K562 (cell line): ENCODE data around the gene IGF2BP3. TPM values are rescaled to one million over a fixed set of nuclear protein-coding genes. Genes with fewer than 3 reads are reported as not detected.

Experiments used
- ATAC-seq: fragments of 200-7000 bp; cut with Tn5 transposase; 3 replicates; pipeline ENCODE4 v1.9.1; 2020; ENCODE audit warnings: moderate library complexity
- BruUV-seq: library from RNA; stranded (reverse); fragments of 400-500 nt; replicated peaks from 2 replicates; lab custom pipeline; 2021; lab: Mats Ljungman, UMichigan
- CTCF ChIA-PET: fragments of 300-600 bp; formaldehyde crosslinking; extraction: SDS; loops from one replicate; lab custom pipeline; 2021; ENCODE audit warnings: low intra/inter-chr PET ratio; lab: Yijun Ruan, JAX
- POLR2A ChIA-PET: fragments of 300-600, 350-650 bp; sonication (Branson Sonifier 250); formaldehyde crosslinking; extraction: SDS; loops from one replicate; lab custom pipeline; 2021; ENCODE audit warnings: antibody characterized with exemption, inconsistent platforms; lab: Yijun Ruan, JAX
- DNase-seq, 4 experiments: peaks; one replicate each; pipeline versions ENCODE4 v3.0.0 to v3.0.0-alpha.2; 2011 to 2018; ENCODE audit warnings: low spot score in 3 of 4, mixed read lengths in 3 of 4; ENCODE audit errors: extremely low read depth in 1 of 4
- FAIRE-seq: peaks from 2 replicates; lab custom pipeline; 2011; peaks lifted over from hg19 to GRCh38; lab: Jason Lieb, UNC
- H2AFZ ChIP-seq: 2 replicates; pipeline ENCODE4 v1.6.0; 2011; ENCODE audit warnings: low read depth, low read length, control low read depth, inconsistent platforms
- H3K27ac ChIP-seq: fragments of 200-600 bp; 3 replicates; pipeline ENCODE4 v1.8.0; 2011; ENCODE audit warnings: low read depth, mild to moderate bottlenecking, control low read depth, inconsistent platforms, low read length, moderate library complexity, mixed read lengths; ENCODE audit errors: extremely low read depth
- H3K27me3 ChIP-seq, 2 experiments: fragments of 300-600 bp in 1 of 2; 2 replicates in 1 of 2; 3 replicates in 1 of 2; pipeline versions ENCODE4 v1.6.0 to v1.8.0; 2011; ENCODE audit warnings: inconsistent platforms in 2 of 2, low read length in 2 of 2, mild to moderate bottlenecking in 1 of 2, mixed read lengths in 1 of 2, moderate library complexity in 1 of 2; ENCODE audit not compliant: control insufficient read depth in 2 of 2, insufficient read depth in 2 of 2
- H3K36me3 ChIP-seq: fragments of 300-600 bp; 3 replicates; pipeline ENCODE4 v1.8.0; 2011; ENCODE audit warnings: mild to moderate bottlenecking, low read length, inconsistent platforms; ENCODE audit not compliant: control insufficient read depth, insufficient read depth
- H3K4me1 ChIP-seq, 2 experiments: fragments of 200-600 bp in 1 of 2; replicated peaks in 1 of 2; 2 replicates in 1 of 2; 3 replicates in 1 of 2; pipeline versions ENCODE4 v1.5.1 to v1.8.0; 2011; ENCODE audit warnings: inconsistent platforms in 2 of 2, low read length in 2 of 2, mild to moderate bottlenecking in 1 of 2, mixed read lengths in 1 of 2, moderate library complexity in 1 of 2; ENCODE audit not compliant: control insufficient read depth in 2 of 2, insufficient read depth in 2 of 2
- H3K4me2 ChIP-seq: 2 replicates; pipeline ENCODE4 v1.6.1; 2011; ENCODE audit warnings: low read length, control low read depth, inconsistent platforms, mixed read lengths; ENCODE audit not compliant: insufficient read depth
- H3K4me3 ChIP-seq: fragments of 200-600 bp; sonication (generic), shearing (Covaris generic); 2 replicates; pipeline ENCODE4 v1.5.1; 2016; ENCODE audit warnings: control low read depth, inconsistent platforms
- H3K79me2 ChIP-seq: fragments of 200-600 bp; 3 replicates; pipeline ENCODE4 v1.8.0; 2011; ENCODE audit warnings: low read length, inconsistent platforms; ENCODE audit not compliant: control insufficient read depth, insufficient read depth
- H3K9ac ChIP-seq, 2 experiments: 2 replicates each; pipeline versions ENCODE4 v1.6.0 to v1.6.1; 2011; ENCODE audit warnings: low read depth in 2 of 2, low read length in 2 of 2, control low read depth in 1 of 2, inconsistent platforms in 1 of 2, mild to moderate bottlenecking in 1 of 2, mixed read lengths in 1 of 2; ENCODE audit not compliant: insufficient read depth in 1 of 2
- H3K9me1 ChIP-seq: one replicate; pipeline ENCODE4 v1.6.0; 2011; ENCODE audit warnings: inconsistent platforms, mild to moderate bottlenecking, low read length, moderate library complexity; ENCODE audit not compliant: control insufficient read depth, insufficient read depth
- H3K9me3 ChIP-seq: replicated peaks from 2 replicates; pipeline ENCODE4 v1.5.1; 2011; ENCODE audit warnings: low read depth, low read length, inconsistent platforms; ENCODE audit not compliant: control insufficient read depth, insufficient read depth
- H4K20me1 ChIP-seq: replicated peaks from 2 replicates; pipeline ENCODE4 v1.6.1; 2011; ENCODE audit warnings: low read length, inconsistent platforms, mixed read lengths; ENCODE audit not compliant: control insufficient read depth, insufficient read depth
- CEBPG ChIP-seq, 3 experiments: fragments of 200-800 bp in 1 of 3; sonication (Bioruptor generic) in 1 of 3; sonication (generic) in 1 of 3; formaldehyde crosslinking in 1 of 3; IDR thresholded peaks in 2 of 3; conservative IDR thresholded peaks in 1 of 3; 2 replicates each; pipeline versions ENCODE4 v1.6.1 to v1.8.0; 2016 to 2022; ENCODE audit warnings: missing compliant biosample characterization in 2 of 3, missing genetic modification characterization in 2 of 3, mild to moderate bottlenecking in 1 of 3, missing genetic modification reagents in 1 of 3
- ETV1 ChIP-seq: fragments of 450-650 bp; conservative IDR thresholded peaks from 2 replicates; pipeline ENCODE4 v1.6.1; 2016; ENCODE audit warnings: missing genetic modification characterization, control low read depth, low read depth, missing compliant biosample characterization
- PHF8 ChIP-seq: fragments of 200-600 bp; sonication (generic); IDR thresholded peaks from 2 replicates; pipeline ENCODE4 v1.6.1; 2012; ENCODE audit warnings: mixed run types, mild to moderate bottlenecking, inconsistent platforms, low read length, moderate library complexity, borderline replicate concordance
- POU5F1 ChIP-seq: fragments of 150-350 bp; IDR thresholded peaks from 2 replicates; pipeline ENCODE4 v1.6.1; 2014; ENCODE audit warnings: borderline replicate concordance, low read length, low read depth, mild to moderate bottlenecking; ENCODE audit not compliant: partially characterized antibody
- ZBTB43 ChIP-seq: sonication (generic); formaldehyde crosslinking; IDR thresholded peaks from 2 replicates; pipeline ENCODE4 v1.8.0; 2023; ENCODE audit warnings: mild to moderate bottlenecking, missing genetic modification reagents
- ZNF384 ChIP-seq: IDR thresholded peaks from 2 replicates; pipeline ENCODE4 v1.6.1; 2012; ENCODE audit warnings: low read depth, low read length, improper control_type of control experiment
- WGBS: fragments of 100-300 bp; shearing (Covaris generic); methylation state at CpG from one replicate; pipeline ENCODE4 v1.1.6; 2016; ENCODE audit warnings: low coverage, mixed read lengths; ENCODE audit not compliant: insufficient coverage; ENCODE audit errors: missing lambda C conversion rate; 5-methylcytosine and 5-hydroxymethylcytosine counted together
- in situ Hi-C: fragments of 300-500 bp; cut with MboI; formaldehyde crosslinking; loops from 4 replicates; pipeline ENCODE4 v1.15.0; 2018; ENCODE audit warnings: inconsistent platforms, mixed read lengths
- intact Hi-C: fragments of 100-400 bp; cut with micrococcal nuclease; formaldehyde crosslinking; loops from 2 replicates; pipeline ENCODE4 v1.14.2; 2022
- polyA plus RNA-seq, 8 experiments: library from polyadenylated mRNA; depleted of rRNA in 4 of 8; stranded (reverse) in 5 of 8; unstranded in 3 of 8; fragments of >200 nt; fragmentation: Nextera tagmentation in 2 of 8; fragmentation: Illumina TruSeq in 1 of 8; extraction: Ambion mirVana in 2 of 8; extraction: Trizol in 1 of 8; gene quantifications; 2 replicates each; pipeline versions ENCODE4 v1.2.1 to v1.2.3, GENCODE V29; 2011 to 2014; ENCODE audit warnings: inconsistent platforms in 1 of 8, missing spikeins in 1 of 8
- total RNA-seq, 7 experiments: library from RNA; depleted of rRNA in 6 of 7; stranded (reverse); fragments of >200 nt in 6 of 7; fragmentation: Illumina TruSeq in 2 of 7; extraction: Trizol in 2 of 7; gene quantifications; 2 replicates each; pipeline versions ENCODE4 v1.2.1 to v1.2.3, GENCODE V29; 2011 to 2021; ENCODE audit warnings: low replicate concordance in 1 of 7
- TF ChIP-seq, protein P1 (sequence below), 2 experiments: fragments of 450-650 bp; formaldehyde crosslinking in 1 of 2; IDR thresholded peaks; 2 replicates each; pipeline versions ENCODE4 v1.4.0 to v1.6.1; 2014 to 2020; ENCODE audit warnings: mild to moderate bottlenecking in 2 of 2, borderline replicate concordance in 1 of 2, low read depth in 1 of 2

Gene IGF2BP3
- total and polyA plus RNA-seq, 9 of the 15 experiments (the other 6 are each of a cell fraction or from before 2014, with no cell fraction given), result 8.4 to 88.1 (median 61.2) TPM

DNA sequence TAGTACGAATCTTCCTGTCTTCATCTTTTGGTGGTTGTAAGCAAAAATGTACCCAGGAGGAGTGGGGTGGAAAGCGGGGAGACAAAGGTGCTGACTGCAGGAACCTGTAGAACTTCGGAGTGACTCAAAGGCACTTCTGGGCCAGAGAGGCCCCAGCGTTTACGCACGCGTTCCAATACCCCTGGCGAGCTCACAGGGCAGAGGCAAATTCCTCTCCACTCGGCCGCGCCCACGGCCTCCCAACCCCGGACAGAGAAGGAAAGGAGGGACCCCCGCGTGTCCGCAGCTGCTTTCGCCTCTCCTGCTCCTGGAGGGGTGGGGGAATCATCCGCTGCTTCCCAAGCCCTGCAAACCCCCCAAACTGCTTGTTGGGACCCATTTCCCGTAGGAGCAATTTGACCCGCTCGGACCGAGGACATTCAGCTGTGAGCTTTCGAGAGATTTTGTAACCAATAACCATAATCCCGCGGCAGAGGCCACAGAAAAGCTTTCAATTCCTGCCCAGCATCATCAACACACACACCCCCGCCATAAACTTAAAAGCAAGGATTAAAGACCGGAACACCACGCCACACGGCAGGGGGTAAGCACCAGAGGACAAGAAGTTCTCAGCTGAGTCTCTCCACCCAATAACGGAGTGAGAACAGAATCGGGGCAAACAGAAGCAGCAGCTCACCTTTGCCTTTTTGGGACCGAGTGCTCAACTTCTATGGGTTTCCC lies 2.3 kb downstream of the IGF2BP3 start (continued):
- TF ChIP-seq ETV1, result peak; percentile 57; the same call in 1 of the 2 replicates

GRCh38 chr7:23467291-23467805 lies 2.9 kb downstream of the IGF2BP3 start:
- peak overlapping the region; percentile 92 to 98 for H3K9ac ChIP-seq
- in situ Hi-C loops (no loop called here), intact Hi-C loops (no loop called here)
- H3K4me2 ChIP-seq, result peak overlapping the region; percentile 92
- H3K4me3 ChIP-seq, result peak overlapping the region; percentile 66
- H3K27ac ChIP-seq, result peak overlapping the region; percentile 93
- FAIRE-seq, result peak; percentile 48
- DNase-seq, result peak in 3 of 4 experiments; percentile 12 to 34 (median 22)
- H2AFZ ChIP-seq, result no peak overlapping the region
- no TSS peak for BruUV-seq
- WGBS, result 2% methylated on average over 11 of the region's 11 CpGs
- no peaks in the 10 kb centered on the region for H3K27me3 ChIP-seq
- peaks cover 36% of the 10 kb centered on the region for H3K36me3 ChIP-seq
- H3K4me1 ChIP-seq, result peaks cover 27 to 28% of the 10 kb centered on the region in 2 experiments; a peak in 4 of 5 replicates
- CTCF ChIA-PET, result interaction anchor here (0.5 kb wide), 1 partner anchor 220 kb away, joined by 5 read pairs; no protein-coding TSS in a partner anchor
- peaks cover 89% of the 10 kb centered on the region for H3K79me2 ChIP-seq
- POLR2A ChIA-PET, result interaction anchor here (0.7 to 2.6 kb wide), 8 partner anchors 9 to 252 kb away, joined by 3 to 12 read pairs (median 4); no protein-coding TSS in a partner anchor
- no peak for ATAC-seq
- no peaks in the 10 kb centered on the region for H3K9me1 ChIP-seq
- no peaks in the 10 kb centered on the region; the same call in 1 of the 2 replicates for H4K20me1 ChIP-seq
- no peaks in the 10 kb centered on the region for H3K9me3 ChIP-seq
- TF ChIP-seq ZNF384 (no peak), ZBTB43 (no peak), CEBPG (CRISPR knock-in tag; IDR thresholded peaks at IDR 0.05) (no peak), CEBPG (tag; conservative IDR thresholded peaks at IDR 0.05 in 1 of 2, IDR thresholded peaks at IDR 0.05 in 1 of 2) (no peak), PHF8 (no peak), POU5F1 (no peak)
- TF ChIP-seq, protein P1, sequence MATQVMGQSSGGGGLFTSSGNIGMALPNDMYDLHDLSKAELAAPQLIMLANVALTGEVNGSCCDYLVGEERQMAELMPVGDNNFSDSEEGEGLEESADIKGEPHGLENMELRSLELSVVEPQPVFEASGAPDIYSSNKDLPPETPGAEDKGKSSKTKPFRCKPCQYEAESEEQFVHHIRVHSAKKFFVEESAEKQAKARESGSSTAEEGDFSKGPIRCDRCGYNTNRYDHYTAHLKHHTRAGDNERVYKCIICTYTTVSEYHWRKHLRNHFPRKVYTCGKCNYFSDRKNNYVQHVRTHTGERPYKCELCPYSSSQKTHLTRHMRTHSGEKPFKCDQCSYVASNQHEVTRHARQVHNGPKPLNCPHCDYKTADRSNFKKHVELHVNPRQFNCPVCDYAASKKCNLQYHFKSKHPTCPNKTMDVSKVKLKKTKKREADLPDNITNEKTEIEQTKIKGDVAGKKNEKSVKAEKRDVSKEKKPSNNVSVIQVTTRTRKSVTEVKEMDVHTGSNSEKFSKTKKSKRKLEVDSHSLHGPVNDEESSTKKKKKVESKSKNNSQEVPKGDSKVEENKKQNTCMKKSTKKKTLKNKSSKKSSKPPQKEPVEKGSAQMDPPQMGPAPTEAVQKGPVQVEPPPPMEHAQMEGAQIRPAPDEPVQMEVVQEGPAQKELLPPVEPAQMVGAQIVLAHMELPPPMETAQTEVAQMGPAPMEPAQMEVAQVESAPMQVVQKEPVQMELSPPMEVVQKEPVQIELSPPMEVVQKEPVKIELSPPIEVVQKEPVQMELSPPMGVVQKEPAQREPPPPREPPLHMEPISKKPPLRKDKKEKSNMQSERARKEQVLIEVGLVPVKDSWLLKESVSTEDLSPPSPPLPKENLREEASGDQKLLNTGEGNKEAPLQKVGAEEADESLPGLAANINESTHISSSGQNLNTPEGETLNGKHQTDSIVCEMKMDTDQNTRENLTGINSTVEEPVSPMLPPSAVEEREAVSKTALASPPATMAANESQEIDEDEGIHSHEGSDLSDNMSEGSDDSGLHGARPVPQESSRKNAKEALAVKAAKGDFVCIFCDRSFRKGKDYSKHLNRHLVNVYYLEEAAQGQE (IDR thresholded peaks at IDR 0.05; ENCODE audit: borderline replicate concordance), result peak; percentile 21; the same call in 1 of the 2 replicates
- TF ChIP-seq, protein P1 (CRISPR knock-in tag; IDR thresholded peaks at IDR 0.05; ENCODE audit: low read depth), result no peak
